ENCODE measurements around the gene XDH. TPM values are rescaled to one million over a fixed set of nuclear protein-coding genes. Genes with fewer than 3 reads are reported as not detected.

XDH gene
- polyA plus RNA-seq, 1 of the 3 experiments (the other 2 are of a cell fraction), result 0.33 TPM

- TF ChIP-seq REST (IDR thresholded peaks at IDR 0.05; ENCODE audit: low read depth, low read length) (peak; percentile 31; the same call in 1 of the 2 replicates), RCOR1 (IDR thresholded peaks at IDR 0.05; ENCODE audit: low read length) (peak; percentile 72)
These were observed 80.9 kb downstream of the XDH start (continued) for GRCh38 chr2:31333527-31334183.

- TF ChIP-seq EP300 (IDR thresholded peaks at IDR 0.05; ENCODE audit: borderline replicate concordance in 1 of 2, low read depth in 1 of 2, low read length in 1 of 2) (no peak), FOSL2 (IDR thresholded peaks at IDR 0.05; ENCODE audit: borderline replicate concordance, low read depth) (no peak), SIN3A (IDR thresholded peaks at IDR 0.05; ENCODE audit: borderline replicate concordance, low read depth, low read length) (no peak), FOXJ3 (CRISPR knock-in tag; IDR thresholded peaks at IDR 0.05) (no peak), POLR2AphosphoS5 (IDR thresholded peaks at IDR 0.05; ENCODE audit: low read depth, low read length) (no peak), RXRA (IDR thresholded peaks at IDR 0.05; ENCODE audit: borderline replicate concordance, low read depth) (no peak), USF1 (IDR thresholded peaks at IDR 0.05; ENCODE audit: borderline replicate concordance, low read depth) (no peak), YY1 (IDR thresholded peaks at IDR 0.05; ENCODE audit: low read depth) (no peak), MEF2A (IDR thresholded peaks at IDR 0.05; ENCODE audit: borderline replicate concordance, low read depth) (no peak), IRF3 (IDR thresholded peaks at IDR 0.05; ENCODE audit: low read depth, low read length) (no peak)
- no peak overlapping the region for H2AFZ ChIP-seq (ENCODE audit: low read depth)
- no peak overlapping the region for H3K9ac ChIP-seq
- H3K27ac ChIP-seq (ENCODE audit: low read depth in 2 of 2, low read length in 1 of 2), result no peak overlapping the region
- peaks cover 25 to 36% of the 10 kb centered on the region in 2 experiments; a peak in 3 of 4 replicates for H3K4me1 ChIP-seq (ENCODE audit: control insufficient read depth in 1 of 2, insufficient read depth in 2 of 2, low read depth in 1 of 2, low read length in 1 of 2)
- no peak overlapping the region for H3K4me2 ChIP-seq
- H3K27me3 ChIP-seq (ENCODE audit: insufficient read depth), result no peaks in the 10 kb centered on the region
- H3F3A ChIP-seq (replicated peaks; ENCODE audit: insufficient read depth), result peaks cover 26% of the 10 kb centered on the region
- ChIA-PET CTCF (interaction anchor here (0.5 to 12.6 kb wide), 87 partner anchors 10 to 1228 kb away, joined by 3 to 223 read pairs (median 5); partner anchors contain the start of genes EHD3 and GALNT14), POLR2A (interaction anchor here (0.7 to 0.9 kb wide), 3 partner anchors 30 to 99 kb away, joined by 3 read pairs; partner anchors contain the start of gene EHD3)
- no peaks in the 10 kb centered on the region for H3K9me3 ChIP-seq
- H3K36me3 ChIP-seq (replicated peaks in 1 of 2; ENCODE audit: control insufficient read depth in 1 of 2, insufficient read depth in 2 of 2, low read length in 1 of 2), result no peaks in the 10 kb centered on the region
- no peak overlapping the region for H3K4me3 ChIP-seq (ENCODE audit: low read depth in 2 of 2, low read length in 1 of 2)
- WGBS (ENCODE audit: low lambda C conversion rate), result 78% methylated on average over 5 of the region's 5 CpGs
- H4K20me1 ChIP-seq (ENCODE audit: insufficient read depth), result no peaks in the 10 kb centered on the region
- no peaks in the 10 kb centered on the region for H3K79me2 ChIP-seq (ENCODE audit: insufficient read depth)
- H3K9me2 ChIP-seq, result no peaks in the 10 kb centered on the region
- no peak for DNase-seq
These were observed 81.5 kb downstream of the XDH start for GRCh38 chr2:31333046-31333445.

Data from SK-N-SH (cell line).